HG02798 (cell line): ENCODE results near the gene HDDC2.

Experiments used
- ATAC-seq: cut with Tn5 transposase; IDR thresholded peaks from one replicate; pipeline ENCODE4 v1.9.1; 2021; ENCODE audit warnings: mild to moderate bottlenecking; ENCODE audit not compliant: unreplicated experiment, poor library complexity

HDDC2 gene

GRCh38 chr6:125301435-125302391 is at the start of gene HDDC2:
HDDC2 (minus strand) TSS chr6:125301967; CDS start chr6:125301932, 35 bp downstream.
- peak; percentile 88 for ATAC-seq

GRCh38 chr6:125346926-125347563 is 45.3 kb upstream of the HDDC2 start:
- ATAC-seq, result peak; percentile 79

- peak; percentile 65 for ATAC-seq
Observed at GRCh38 chr6:125346201-125346925, 44.6 kb upstream of the HDDC2 start.

- ATAC-seq, result no peak
Observed at GRCh38 chr6:125341460-125341859, 39.7 kb upstream of the HDDC2 start.

GRCh38 chr6:125340991-125341390 is 39.2 kb upstream of the HDDC2 start:
- ATAC-seq, result no peak

GRCh38 chr6:125340175-125340835 is 38.5 kb upstream of the HDDC2 start:
- ATAC-seq, result no peak

GRCh38 chr6:125339653-125340052 is 37.9 kb upstream of the HDDC2 start:
- ATAC-seq, result no peak

GRCh38 chr6:125338381-125338780 is 36.6 kb upstream of the HDDC2 start:
- ATAC-seq, result no peak

GRCh38 chr6:125337706-125338105 is 35.9 kb upstream of the HDDC2 start:
- ATAC-seq, result no peak

- ATAC-seq, result no peak
Observed at GRCh38 chr6:125332664-125333063, 30.9 kb upstream of the HDDC2 start.

GRCh38 chr6:125325586-125325985 is 23.8 kb upstream of the HDDC2 start:
- no peak for ATAC-seq

- no peak for ATAC-seq
Observed at GRCh38 chr6:125323376-125323775, 21.6 kb upstream of the HDDC2 start.

GRCh38 chr6:125316621-125317020 is 14.9 kb upstream of the HDDC2 start:
- no peak for ATAC-seq

- ATAC-seq, result no peak
Observed at GRCh38 chr6:125315548-125315947, 13.8 kb upstream of the HDDC2 start.

- ATAC-seq, result peak; percentile 91
Observed at GRCh38 chr6:125314009-125314581, 12.3 kb upstream of the HDDC2 start.

GRCh38 chr6:125312950-125313349 is 11.2 kb upstream of the HDDC2 start:
- ATAC-seq, result no peak

GRCh38 chr6:125312478-125312877 is 10.7 kb upstream of the HDDC2 start:
- ATAC-seq, result no peak

GRCh38 chr6:125310994-125311649 is 9.4 kb upstream of the HDDC2 start:
- ATAC-seq, result peak; percentile 86

- no peak for ATAC-seq
Observed at GRCh38 chr6:125307964-125308615, 6.3 kb upstream of the HDDC2 start.
